Activated T-cell treated with anti-CD3 and anti-CD28 coated beads, Interleukin-2, amount 50 U/mL, for 24 hours (primary cell): Measurements from ENCODE around the gene PTGR3.

Experiments
- DNase-seq: peaks from one replicate; pipeline ENCODE4 v3.0.0-alpha.2; 2020
- H3K27ac Mint-ChIP-seq: 2 replicates; pipeline ENCODE4 v1.8.0; 2020; ENCODE audit warnings: mild to moderate bottlenecking, mixed read lengths
- H3K27me3 Mint-ChIP-seq: 2 replicates; pipeline ENCODE4 v1.8.0; 2020; ENCODE audit warnings: mixed read lengths
- H3K36me3 Mint-ChIP-seq: 2 replicates; pipeline ENCODE4 v1.8.0; 2020; ENCODE audit warnings: low read depth, mixed read lengths
- H3K4me1 Mint-ChIP-seq: 2 replicates; pipeline ENCODE4 v1.8.0; 2020; ENCODE audit warnings: low read depth, mixed read lengths
- H3K4me3 Mint-ChIP-seq: 2 replicates; pipeline ENCODE4 v1.8.0; 2020; ENCODE audit warnings: mild to moderate bottlenecking, moderate library complexity, mixed read lengths
- H3K9me3 Mint-ChIP-seq: 2 replicates; pipeline ENCODE4 v1.8.0; 2020; ENCODE audit warnings: mixed read lengths

The PTGR3 gene, protein sequence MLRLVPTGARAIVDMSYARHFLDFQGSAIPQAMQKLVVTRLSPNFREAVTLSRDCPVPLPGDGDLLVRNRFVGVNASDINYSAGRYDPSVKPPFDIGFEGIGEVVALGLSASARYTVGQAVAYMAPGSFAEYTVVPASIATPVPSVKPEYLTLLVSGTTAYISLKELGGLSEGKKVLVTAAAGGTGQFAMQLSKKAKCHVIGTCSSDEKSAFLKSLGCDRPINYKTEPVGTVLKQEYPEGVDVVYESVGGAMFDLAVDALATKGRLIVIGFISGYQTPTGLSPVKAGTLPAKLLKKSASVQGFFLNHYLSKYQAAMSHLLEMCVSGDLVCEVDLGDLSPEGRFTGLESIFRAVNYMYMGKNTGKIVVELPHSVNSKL

DNA sequence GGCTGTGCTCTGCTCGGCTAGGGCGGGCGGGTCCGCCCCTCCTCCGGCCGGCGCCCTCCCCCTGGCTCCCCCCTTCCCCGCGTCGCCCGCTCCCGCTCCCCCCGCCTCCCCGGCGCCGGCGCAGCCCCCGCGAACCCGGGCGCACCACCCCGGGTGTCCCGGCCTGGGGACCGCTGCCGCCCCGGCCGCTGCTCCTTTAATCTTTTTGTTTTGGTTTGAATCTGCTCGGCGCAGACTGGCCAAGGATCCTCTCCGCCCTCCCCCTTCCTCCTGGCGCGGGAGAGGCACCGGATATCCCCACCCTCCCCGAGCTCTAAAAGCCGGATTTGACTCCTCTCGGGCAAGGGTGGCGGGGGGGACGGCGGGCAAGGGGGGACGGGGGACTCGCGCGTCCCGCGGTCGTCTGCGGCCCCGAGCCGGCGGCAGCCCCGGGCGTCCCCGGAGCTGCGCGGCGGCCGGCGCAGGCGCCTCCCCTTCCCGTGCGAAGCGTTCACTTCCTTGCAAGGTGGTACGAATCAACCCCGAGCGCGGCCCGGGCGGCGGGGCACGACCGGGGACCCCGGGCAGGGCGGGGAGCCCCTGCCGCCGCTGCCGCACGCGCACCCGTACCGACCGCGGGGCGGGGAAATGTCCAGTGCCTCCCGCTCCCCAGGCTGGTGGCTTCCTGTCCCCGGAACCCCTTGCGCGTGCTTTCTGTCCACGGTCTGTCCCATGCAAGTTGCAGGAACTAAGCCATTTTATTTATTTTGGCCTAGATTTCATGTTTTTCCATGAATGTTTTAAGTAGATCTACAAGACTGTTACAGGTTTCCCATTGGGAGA lies at the start of gene PTGR3:
Gene PTGR3, minus strand, starts transcription at position 11 of the 822 bp plus-strand sequence. CDS start 81 bp downstream, outside the sequence.
- Mint-ChIP-seq H3K4me1 (peaks cover 64% of the 10 kb centered on the region), H3K4me3 (peak within 1 kb of the TSS; percentile 96), H3K27me3 (peaks cover 13% of the 10 kb centered on the region), H3K9me3 (no peaks in the 10 kb centered on the region), H3K27ac (peak within 1 kb of the TSS; percentile 98), H3K36me3 (peaks cover 18% of the 10 kb centered on the region)
- peak; percentile 87 for DNase-seq

DNA sequence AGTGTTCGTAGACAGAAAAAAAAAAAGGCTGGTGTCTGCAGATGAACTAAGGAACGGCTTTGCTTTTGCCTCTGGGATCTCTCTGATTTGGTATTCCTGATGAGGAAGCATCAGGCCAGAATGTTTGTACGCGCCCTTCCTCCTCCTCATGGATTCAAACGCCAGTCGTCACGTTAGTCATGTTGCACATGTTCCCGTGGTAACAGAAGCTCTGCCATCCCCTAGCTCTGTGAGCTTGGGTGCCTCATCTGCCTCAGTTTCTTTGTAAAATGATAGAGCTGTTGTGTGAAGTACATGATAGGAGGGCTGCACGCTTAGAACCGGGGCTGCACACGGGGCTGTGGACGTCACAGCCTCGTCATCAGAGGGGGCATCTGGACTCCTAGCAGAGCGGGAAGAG lies 48.7 kb upstream of the PTGR3 start:
- DNase-seq, result no peak
- H3K27me3 Mint-ChIP-seq, result no peaks in the 10 kb centered on the region
- peaks cover 6% of the 10 kb centered on the region for H3K36me3 Mint-ChIP-seq
- H3K9me3 Mint-ChIP-seq, result no peaks in the 10 kb centered on the region
- H3K27ac Mint-ChIP-seq, result no peak overlapping the region
- no peak overlapping the region for H3K4me3 Mint-ChIP-seq
- H3K4me1 Mint-ChIP-seq, result peaks cover 52% of the 10 kb centered on the region

- H3K4me3 Mint-ChIP-seq, result no peak overlapping the region
- DNase-seq, result no peak
- H3K36me3 Mint-ChIP-seq, result peaks cover 6% of the 10 kb centered on the region
- H3K27me3 Mint-ChIP-seq, result no peaks in the 10 kb centered on the region
- H3K9me3 Mint-ChIP-seq, result no peaks in the 10 kb centered on the region
- no peak overlapping the region for H3K27ac Mint-ChIP-seq
- H3K4me1 Mint-ChIP-seq, result peaks cover 50% of the 10 kb centered on the region
Measured at GRCh38 chr18:75256376-75256775, 47.4 kb upstream of the PTGR3 start.

GRCh38 chr18:75255094-75255493 lies 46.2 kb upstream of the PTGR3 start:
- H3K9me3 Mint-ChIP-seq, result no peaks in the 10 kb centered on the region
- H3K4me3 Mint-ChIP-seq, result no peak overlapping the region
- H3K36me3 Mint-ChIP-seq, result no peaks in the 10 kb centered on the region
- DNase-seq, result no peak
- no peak overlapping the region for H3K27ac Mint-ChIP-seq
- no peaks in the 10 kb centered on the region for H3K27me3 Mint-ChIP-seq
- peaks cover 44% of the 10 kb centered on the region for H3K4me1 Mint-ChIP-seq

DNA sequence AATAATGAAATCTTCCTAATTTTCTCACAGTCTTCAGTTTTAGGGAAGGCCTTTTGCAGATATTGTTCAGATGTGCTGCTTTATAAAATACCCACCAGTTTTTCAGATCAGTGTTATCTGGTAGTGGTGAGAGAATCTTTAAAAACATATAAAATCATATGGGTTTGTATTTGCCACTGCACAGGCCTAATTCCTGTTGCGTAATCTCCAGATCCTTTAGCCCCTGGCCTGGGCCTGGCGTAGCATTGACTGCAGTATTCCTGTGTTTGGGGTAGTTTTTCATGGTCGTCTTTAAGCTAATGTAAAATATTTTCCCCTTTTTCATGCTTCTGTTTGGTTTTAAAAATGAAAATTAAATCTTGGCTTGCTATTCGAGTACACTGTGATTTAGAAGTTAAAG lies 44.8 kb upstream of the PTGR3 start:
- no peak overlapping the region for H3K4me3 Mint-ChIP-seq

DNA sequence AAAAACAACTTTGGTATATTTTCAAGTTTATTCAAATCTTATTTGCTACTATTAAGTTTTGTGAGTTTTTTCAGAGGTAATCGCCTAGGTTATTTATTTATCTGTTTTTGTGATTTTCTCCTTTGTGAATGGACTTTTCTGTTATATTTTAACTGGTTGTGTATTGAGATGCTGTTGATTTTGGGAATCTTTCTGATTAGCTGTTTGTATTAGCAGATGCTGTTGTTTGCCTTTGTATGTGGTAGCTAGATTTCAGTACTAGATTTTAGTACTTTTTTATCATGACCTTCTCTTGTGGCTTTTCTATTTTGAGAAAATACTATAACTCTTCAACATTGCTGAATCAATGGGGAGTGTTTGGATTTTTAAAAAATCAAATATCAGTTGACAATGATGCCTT lies 44.1 kb upstream of the PTGR3 start:
- Mint-ChIP-seq H3K27ac (no peak overlapping the region), H3K4me1 (peaks cover 52% of the 10 kb centered on the region), H3K4me3 (no peak overlapping the region), H3K9me3 (no peaks in the 10 kb centered on the region), H3K36me3 (no peaks in the 10 kb centered on the region), H3K27me3 (no peaks in the 10 kb centered on the region)
- DNase-seq, result no peak

More for the DNA sequence above, 44.8 kb upstream of the PTGR3 start:
- no peak for DNase-seq
- H3K27me3 Mint-ChIP-seq, result no peaks in the 10 kb centered on the region
- no peaks in the 10 kb centered on the region for H3K36me3 Mint-ChIP-seq
- H3K27ac Mint-ChIP-seq, result no peak overlapping the region
- no peaks in the 10 kb centered on the region for H3K9me3 Mint-ChIP-seq
- peaks cover 46% of the 10 kb centered on the region for H3K4me1 Mint-ChIP-seq

DNA sequence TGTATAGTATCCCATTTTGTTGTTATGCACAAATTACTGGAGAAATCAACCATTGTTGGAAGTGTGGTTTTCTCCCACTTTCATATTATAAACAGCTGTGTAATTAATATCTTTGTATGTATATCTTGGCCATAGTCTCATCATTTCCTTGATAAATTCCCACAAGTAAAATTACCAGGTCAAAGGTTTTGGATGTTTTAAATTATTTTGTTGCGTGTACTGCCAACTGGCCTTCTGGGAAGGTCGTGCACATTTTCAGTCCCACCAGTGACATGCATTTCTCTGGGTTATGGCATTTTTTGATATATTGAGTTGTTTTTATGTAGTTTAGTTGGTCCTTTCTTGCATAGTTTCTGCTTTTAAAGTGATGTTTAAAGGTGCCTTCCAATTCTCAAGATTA lies 43.2 kb upstream of the PTGR3 start:
- H3K27me3 Mint-ChIP-seq, result no peaks in the 10 kb centered on the region
- H3K27ac Mint-ChIP-seq, result no peak overlapping the region
- no peak overlapping the region for H3K4me3 Mint-ChIP-seq
- no peak for DNase-seq
- no peaks in the 10 kb centered on the region for H3K9me3 Mint-ChIP-seq
- no peaks in the 10 kb centered on the region for H3K36me3 Mint-ChIP-seq
- H3K4me1 Mint-ChIP-seq, result peaks cover 56% of the 10 kb centered on the region

DNA sequence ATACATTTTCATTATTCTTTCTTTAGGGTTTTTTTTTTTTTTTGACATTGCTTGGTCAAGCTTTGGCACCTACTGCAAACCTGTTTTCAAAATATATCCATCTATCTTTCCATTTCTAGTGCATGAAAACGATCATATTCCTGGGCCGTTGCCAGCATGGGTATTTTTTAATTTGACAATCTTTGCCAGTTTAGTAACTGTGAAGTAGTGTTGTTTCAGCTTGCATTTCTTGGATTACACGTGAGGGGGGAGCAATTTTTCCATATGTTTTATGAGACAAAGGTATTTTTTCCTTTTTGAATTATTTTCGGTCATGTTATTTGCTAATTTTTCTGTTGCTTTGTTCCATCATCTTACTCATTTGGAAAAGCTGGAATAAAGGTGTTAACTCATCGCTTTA lies 42.5 kb upstream of the PTGR3 start:
- DNase-seq, result no peak
- Mint-ChIP-seq H3K27ac (no peak overlapping the region), H3K4me1 (peaks cover 60% of the 10 kb centered on the region)

GRCh38 chr18:75250471-75250821 lies 41.5 kb upstream of the PTGR3 start:
- H3K4me1 Mint-ChIP-seq, result peaks cover 68% of the 10 kb centered on the region
- no peaks in the 10 kb centered on the region for H3K36me3 Mint-ChIP-seq
- no peak overlapping the region for H3K4me3 Mint-ChIP-seq
- no peak for DNase-seq
- no peaks in the 10 kb centered on the region for H3K27me3 Mint-ChIP-seq
- H3K9me3 Mint-ChIP-seq, result no peaks in the 10 kb centered on the region
- H3K27ac Mint-ChIP-seq, result no peak overlapping the region

More for the DNA sequence above, 42.5 kb upstream of the PTGR3 start:
- no peaks in the 10 kb centered on the region for H3K9me3 Mint-ChIP-seq
- H3K4me3 Mint-ChIP-seq, result no peak overlapping the region
- H3K36me3 Mint-ChIP-seq, result no peaks in the 10 kb centered on the region
- no peaks in the 10 kb centered on the region for H3K27me3 Mint-ChIP-seq

DNA sequence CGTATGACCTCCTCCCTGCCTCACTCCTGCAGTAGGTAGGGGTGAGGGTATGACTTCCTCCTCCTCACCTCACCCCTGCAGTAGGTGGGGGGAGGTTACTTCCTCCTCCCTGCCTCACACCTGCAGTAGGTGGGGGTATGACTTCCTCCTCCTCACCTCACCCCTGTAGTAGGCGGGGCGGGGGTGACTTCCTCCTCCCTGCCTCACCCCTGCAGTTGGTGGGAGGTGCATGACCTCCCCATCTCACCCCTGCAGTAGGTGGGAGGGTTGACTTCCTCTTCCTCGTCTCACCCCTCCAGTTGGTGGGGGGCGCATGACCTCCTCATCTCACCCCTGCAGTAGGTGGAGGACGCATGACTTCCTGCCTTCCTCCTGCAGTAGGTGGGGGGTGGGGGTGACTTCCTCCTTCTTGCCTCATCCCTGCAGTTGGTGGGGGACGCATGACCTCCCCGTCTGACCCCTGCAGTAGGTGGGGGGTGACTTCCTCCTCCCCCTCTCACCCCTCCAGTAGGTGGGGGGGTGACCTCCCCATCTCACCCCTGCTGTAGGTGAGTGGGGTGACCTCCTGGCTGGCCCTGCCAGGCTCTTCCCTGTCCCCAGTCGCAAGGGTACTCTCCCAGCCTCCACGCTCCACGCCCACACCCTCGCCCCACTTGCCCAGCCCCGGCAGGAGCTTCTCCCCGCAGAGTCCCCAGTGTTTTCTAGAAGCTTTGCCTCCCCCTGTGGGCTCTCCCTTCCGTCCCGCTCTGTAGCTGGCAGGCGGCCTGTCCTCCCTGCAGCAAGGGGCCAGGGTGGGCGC lies 40.9 kb upstream of the PTGR3 start:
- H3K9me3 Mint-ChIP-seq, result no peaks in the 10 kb centered on the region
- no peaks in the 10 kb centered on the region for H3K27me3 Mint-ChIP-seq
- peak overlapping the region; percentile 75 for H3K27ac Mint-ChIP-seq
- no peak overlapping the region for H3K4me3 Mint-ChIP-seq
- no peaks in the 10 kb centered on the region for H3K36me3 Mint-ChIP-seq
- peaks cover 67% of the 10 kb centered on the region for H3K4me1 Mint-ChIP-seq
- DNase-seq, result no peak

- Mint-ChIP-seq H3K27me3 (no peaks in the 10 kb centered on the region), H3K27ac (no peak overlapping the region), H3K9me3 (no peaks in the 10 kb centered on the region), H3K4me1 (peaks cover 71% of the 10 kb centered on the region), H3K36me3 (no peaks in the 10 kb centered on the region), H3K4me3 (no peak overlapping the region)
- no peak for DNase-seq
Measured at GRCh38 chr18:75249175-75249518, 40.2 kb upstream of the PTGR3 start.

DNA sequence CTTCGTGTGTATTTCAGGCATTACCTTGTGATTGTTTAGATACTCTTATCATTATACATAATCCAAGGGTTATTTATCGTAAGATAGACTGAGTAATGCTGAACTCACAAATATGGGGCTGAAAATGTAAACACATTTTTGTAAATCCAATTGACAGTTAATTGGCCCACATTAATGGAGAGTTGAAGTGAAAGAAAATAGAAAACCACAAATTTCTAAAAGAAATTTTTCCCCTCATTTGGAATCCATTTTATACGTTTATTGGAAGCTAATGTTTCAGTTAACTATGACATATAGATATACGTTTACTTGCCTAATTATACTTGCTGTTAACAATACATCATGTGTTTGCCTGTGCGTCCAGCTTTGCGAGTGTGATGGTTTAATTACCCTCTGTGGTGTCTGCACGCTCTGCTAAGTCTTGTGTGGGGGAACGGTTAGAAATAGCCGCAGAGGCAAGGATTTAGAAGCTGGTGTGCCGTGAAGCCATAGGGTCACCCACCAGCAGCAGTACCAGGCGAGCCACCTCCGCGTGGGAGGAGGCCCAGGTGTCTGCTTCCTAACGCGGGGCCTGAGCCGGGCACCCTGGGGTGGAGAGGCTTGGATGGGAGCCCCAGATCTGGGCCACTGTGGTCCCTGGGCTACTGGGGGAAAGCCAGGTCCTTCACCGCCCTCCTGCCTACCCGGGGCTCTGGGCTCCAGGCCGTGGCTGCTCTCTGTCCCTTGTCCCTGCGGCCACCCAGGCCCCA lies 39.7 kb upstream of the PTGR3 start:
- Mint-ChIP-seq H3K27me3 (no peaks in the 10 kb centered on the region), H3K4me3 (peak overlapping the region; percentile 84), H3K4me1 (peaks cover 68% of the 10 kb centered on the region), H3K27ac (peak overlapping the region; percentile 96), H3K9me3 (no peaks in the 10 kb centered on the region), H3K36me3 (no peaks in the 10 kb centered on the region)
- no peak for DNase-seq

DNA sequence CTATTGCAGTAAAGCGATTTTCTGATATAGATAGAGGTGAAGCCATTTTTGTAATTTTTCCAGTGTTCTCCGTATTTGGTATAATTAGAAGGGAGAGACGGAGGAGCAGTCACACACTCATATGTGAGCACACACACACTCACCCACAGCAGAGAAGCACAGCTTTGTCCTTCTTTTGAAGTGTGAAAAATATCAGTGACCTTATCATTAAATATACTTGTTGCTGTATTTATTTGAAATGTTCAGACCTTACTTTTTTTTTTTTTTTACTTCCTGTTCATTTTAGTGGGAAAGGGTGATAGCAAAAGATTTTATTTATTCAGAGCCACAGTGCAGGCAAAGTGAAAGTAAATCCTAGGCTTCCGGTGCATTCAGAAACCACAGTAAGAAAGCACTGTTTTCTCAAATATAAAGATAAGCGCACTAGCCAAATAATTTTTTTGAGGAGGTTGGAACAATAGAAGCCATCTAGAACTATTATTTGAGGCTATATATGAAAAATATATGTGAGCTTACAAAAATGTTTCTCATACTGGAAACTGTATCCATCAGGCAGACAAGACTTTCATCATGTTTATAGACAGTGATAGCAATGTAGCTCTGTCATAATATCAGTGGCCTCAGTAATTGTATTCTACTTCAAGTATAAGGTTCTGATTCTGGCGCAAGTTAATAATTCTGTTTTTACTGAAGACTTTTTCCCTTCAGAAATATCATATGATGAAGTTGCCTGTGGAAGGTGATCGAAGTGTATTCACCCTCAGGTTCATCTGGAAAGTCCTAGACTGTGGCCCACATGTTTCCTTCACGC lies 38.9 kb upstream of the PTGR3 start:
- peaks cover 68% of the 10 kb centered on the region for H3K4me1 Mint-ChIP-seq
- H3K27me3 Mint-ChIP-seq, result no peaks in the 10 kb centered on the region

More for the DNA sequence above, 38.9 kb upstream of the PTGR3 start:
- H3K36me3 Mint-ChIP-seq, result no peaks in the 10 kb centered on the region
- H3K9me3 Mint-ChIP-seq, result no peaks in the 10 kb centered on the region
- H3K27ac Mint-ChIP-seq, result peak overlapping the region; percentile 96
- H3K4me3 Mint-ChIP-seq, result peak overlapping the region; percentile 84
- no peak for DNase-seq
